ENCODE data around the gene OPCML.

The OPCML gene

DNA sequence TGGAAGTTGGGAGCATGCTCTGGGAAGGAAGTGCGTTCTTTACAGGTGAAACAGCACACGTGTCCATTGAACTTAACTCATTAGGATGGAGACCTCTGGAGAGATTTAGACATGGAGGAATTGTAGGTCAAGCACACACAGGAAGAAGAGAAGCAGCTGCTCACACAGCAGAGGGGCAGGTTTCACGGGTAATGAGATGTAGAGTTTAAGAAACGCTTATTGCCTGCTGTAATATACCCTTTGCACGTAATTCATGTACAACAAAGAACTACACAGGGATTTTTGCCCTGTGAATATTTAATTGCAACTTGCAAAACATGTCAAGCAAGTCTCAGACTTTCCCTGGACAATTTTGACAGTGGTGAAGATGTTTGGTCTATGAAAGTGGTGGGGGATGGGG is 508.0 kb downstream of the OPCML start:
- TF ChIP-seq CTCF (conservative IDR thresholded peaks at IDR 0.05) = no peak
- H3K27ac ChIP-seq = peak overlapping the region; percentile 32

GRCh38 chr11:133023232-133023631 is 509.1 kb downstream of the OPCML start:
- TF ChIP-seq CTCF (conservative IDR thresholded peaks at IDR 0.05) = no peak
- H3K27ac ChIP-seq = no peak overlapping the region

GRCh38 chr11:133021553-133021952 is 510.7 kb downstream of the OPCML start:
- no peak overlapping the region for H3K27ac ChIP-seq
- TF ChIP-seq CTCF (conservative IDR thresholded peaks at IDR 0.05) = no peak

GRCh38 chr11:133020372-133020714 is 512.0 kb downstream of the OPCML start:
- no peak for TF ChIP-seq CTCF (conservative IDR thresholded peaks at IDR 0.05)
- no peak overlapping the region for H3K27ac ChIP-seq

DNA sequence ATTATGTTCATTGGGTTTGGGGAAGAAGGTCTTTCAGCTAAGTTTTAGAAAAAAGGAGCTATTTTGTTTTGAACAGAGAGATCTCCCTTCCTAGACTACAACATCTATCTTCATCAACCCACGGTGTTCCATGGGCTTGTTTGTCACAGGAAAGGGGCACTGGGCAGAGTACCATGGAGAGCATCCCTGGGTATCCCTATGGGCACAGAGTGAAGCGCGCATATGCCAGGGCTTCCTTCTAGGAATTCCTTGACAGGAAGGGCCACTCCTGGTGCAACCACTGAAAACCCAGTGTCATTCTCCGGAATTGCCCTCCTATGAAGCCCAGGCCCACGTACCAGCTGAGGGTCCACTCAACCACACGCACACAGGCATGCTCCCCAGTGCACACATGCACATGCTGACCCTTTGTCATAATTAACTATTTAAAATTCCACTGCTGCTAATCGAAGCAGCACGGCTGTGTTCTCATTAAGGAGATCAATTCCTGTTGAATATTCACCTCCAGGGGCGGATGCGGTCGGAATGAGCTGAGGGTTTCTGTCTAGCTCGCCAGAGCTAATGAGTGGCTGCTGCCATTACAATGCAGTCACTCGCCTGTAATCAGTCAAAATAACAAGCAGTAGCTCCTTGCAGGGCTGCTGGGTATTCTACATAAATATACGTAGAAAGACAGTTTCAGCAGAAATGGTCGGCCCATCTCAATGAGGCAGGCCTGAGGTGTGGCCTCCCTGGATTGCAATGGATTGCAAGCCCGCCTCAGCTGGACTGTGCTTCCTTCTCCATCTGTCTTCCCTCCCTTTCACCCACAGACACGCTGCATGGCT is 512.5 kb downstream of the OPCML start:
- no peak for TF ChIP-seq CTCF (conservative IDR thresholded peaks at IDR 0.05)
- no peak overlapping the region for H3K27ac ChIP-seq

GRCh38 chr11:133015457-133015856 is 516.8 kb downstream of the OPCML start:
- H3K27ac ChIP-seq = no peak overlapping the region

DNA sequence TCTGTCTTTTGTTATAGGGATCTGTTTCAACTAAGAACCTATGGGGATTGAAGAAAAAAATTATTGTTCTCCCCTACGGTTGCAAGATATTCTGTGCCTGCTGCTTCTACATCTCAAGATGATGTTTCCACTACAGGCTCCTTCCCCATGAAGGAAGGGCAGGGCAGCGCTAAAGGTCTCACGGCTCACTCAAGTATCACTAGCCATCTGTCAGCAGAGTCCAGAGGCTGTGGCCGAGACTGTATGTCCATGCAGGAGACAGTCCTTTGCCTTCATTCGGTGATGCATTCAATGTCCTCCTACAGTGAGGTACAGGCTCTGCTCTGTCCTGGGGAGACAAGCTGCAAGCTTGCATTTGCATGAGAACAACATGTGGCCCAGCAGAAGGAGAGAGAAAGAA is 518.0 kb downstream of the OPCML start:
- H3K27ac ChIP-seq = no peak overlapping the region
- TF ChIP-seq CTCF (conservative IDR thresholded peaks at IDR 0.05) = no peak

More at GRCh38 chr11:133015457-133015856, 516.8 kb downstream of the OPCML start:
- TF ChIP-seq CTCF (conservative IDR thresholded peaks at IDR 0.05) = no peak

Data from VCaP (cell line).